Pancreas (tissue), 10 donors: ENCODE measurements around the gene ACTN4. TPM values are rescaled to one million over a fixed set of nuclear protein-coding genes. Genes with fewer than 3 reads are reported as not detected.

ENCODE experiments used
- ATAC-seq, 4 donors: fragments of 200-7000 bp; cut with Tn5 transposase; one replicate each; pipeline versions ENCODE4 v1.8.0 to v1.9.1; 2020; ENCODE audit warnings: mild to moderate bottlenecking in 4 of 4, moderate library complexity in 4 of 4
- DNase-seq, 6 donors: peaks; one replicate each; pipeline ENCODE4 v3.0.0-alpha.2; 2020
- FAIRE-seq: peaks from 2 replicates; lab custom pipeline; 2012; peaks lifted over from hg19 to GRCh38; lab: Jason Lieb, UNC
- H3K27ac ChIP-seq, 4 donors: fragments of 200-600 bp; sonication (generic); 1 replicate in 3 of 4; 2 replicates in 1 of 4; pipeline versions ENCODE4 v1.5.0 to v1.8.0; 2020
- H3K27me3 ChIP-seq, 4 donors: fragments of 200-600 bp; one replicate each; pipeline ENCODE4 v1.8.0; 2021
- H3K36me3 ChIP-seq, 3 donors: fragments of 200-600 bp; sonication (generic) in 1 of 3; one replicate each; pipeline versions ENCODE4 v1.5.0 to v1.8.0; 2020 to 2021
- H3K4me1 ChIP-seq, 3 donors: fragments of 200-600 bp; one replicate each; pipeline ENCODE4 v1.8.0; 2021
- H3K4me3 ChIP-seq, 4 donors: fragments of 200-600 bp; sonication (generic) in 2 of 4; one replicate each; pipeline versions ENCODE4 v1.5.0 to v1.8.0; 2020 to 2021
- H3K9me3 ChIP-seq, 4 donors: fragments of 200-600 bp; one replicate each; pipeline ENCODE4 v1.8.0; 2021
- CTCF ChIP-seq, 4 donors: fragments of 200-600 bp; sonication (generic) in 3 of 4; IDR thresholded peaks; one replicate each; pipeline versions ENCODE4 v1.5.0 to v1.8.0; 2021; ENCODE audit warnings: antibody characterized with exemption in 4 of 4
- WGBS, 2 donors: extraction: QIAGEN DNeasy Blood & Tissue Kit; methylation state at CpG; one replicate each; pipeline ENCODE4 v1.1.7; 2013; 5-methylcytosine and 5-hydroxymethylcytosine counted together
- intact Hi-C, 3 donors: fragments of 100-400 bp; cut with DNase I; formaldehyde crosslinking; loops; one replicate each; pipeline versions ENCODE4 v1.11.1 to v1.14.2; 2022
- polyA plus RNA-seq, 2 donors: library from polyadenylated mRNA; stranded (reverse); fragments of 200-250 nt; gene quantifications; one replicate each; pipeline ENCODE4 v1.2.3, GENCODE V29; 2013
- total RNA-seq, 6 donors: library from RNA; stranded (reverse); fragmentation: NEBNext Ultra II Directional in 4 of 6; extraction: Animal tissue kit (Norgen Biotek cat#: 25700) in 4 of 6; gene quantifications; one replicate each; pipeline versions ENCODE4 v1.2.1 to v1.2.4, GENCODE V29; 2021 to 2023
- donor health status: healthy with polysubstance abuse.
- donor health status: DM: no; HTN: no; CAD: no; lungs with moderate emphysema.
- donor health status: DM: no; HTN: no; CAD: no.
- donor health status: control.
- donor health status: control.
- donor health status: Bipolar disorder and iron deficiency.
- donor health status: DM: yes; HTN: yes; CAD: no.
- donor health status: DM: no; HTN: no; CAD: no.
- donor health status: DM: no; HTN: no; CAD: no.
- donor health status: DM: yes; HTN: yes; CAD: no.

The ACTN4 gene
- total and polyA plus RNA-seq, 8 donors, result 98.2 to 284 (median 187) TPM

DNA sequence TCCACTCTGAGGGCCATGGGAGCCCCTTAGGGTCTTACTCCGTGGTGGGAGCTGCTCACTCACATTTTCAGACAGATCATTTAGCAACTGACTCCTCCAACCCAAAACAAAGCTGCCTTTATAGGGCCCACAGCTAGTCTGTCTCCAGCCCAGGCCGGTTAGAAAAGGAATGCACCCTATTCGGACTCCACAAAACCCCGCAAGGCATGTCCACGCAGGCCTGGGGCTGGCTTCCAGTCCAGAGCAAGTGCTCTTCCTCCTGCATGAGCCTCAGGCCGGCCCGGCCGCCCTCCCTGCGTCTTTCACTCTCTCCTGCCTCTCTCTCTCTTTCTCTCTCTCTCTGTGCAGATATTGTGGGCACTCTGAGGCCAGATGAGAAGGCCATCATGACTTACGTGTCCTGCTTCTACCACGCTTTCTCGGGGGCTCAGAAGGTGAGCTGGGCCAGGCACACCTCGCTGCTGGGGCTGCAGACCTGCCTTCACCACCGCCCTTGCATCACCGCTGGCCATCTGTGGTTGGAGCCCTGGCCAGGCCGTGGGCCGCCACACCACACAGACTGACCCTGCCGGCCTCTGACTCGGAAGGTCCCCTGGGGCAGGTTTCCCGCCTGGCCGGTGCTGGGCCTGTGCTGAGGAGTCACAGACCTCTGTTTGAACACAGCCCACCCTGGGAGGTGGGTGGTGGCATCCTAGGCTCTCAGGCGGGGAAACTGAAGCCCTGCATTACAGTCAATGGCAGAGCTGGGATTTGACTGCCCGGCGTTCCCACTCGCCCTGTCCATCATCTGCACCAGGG is 63.7 kb downstream of the ACTN4 start:
- Histone ChIP-seq H3K4me1 (peaks cover 24 to 42% (median 31%) of the 10 kb centered on the region in 3 donors), H3K9me3 (no peaks in the 10 kb centered on the region), H3K4me3 (no peak overlapping the region), H3K27me3 (no peaks in the 10 kb centered on the region), H3K36me3 (peaks cover 14 to 52% (median 35%) of the 10 kb centered on the region in 3 donors), H3K27ac (peak overlapping the region in 2 of 4 donors; percentile 1 to 11)
- DNase-seq (no peak), FAIRE-seq (no peak), ATAC-seq (peak in 1 of 4 donors; percentile 1)
- no peak for TF ChIP-seq CTCF (IDR thresholded peaks at IDR 0.05)
- intact Hi-C loops, result loop anchor here in 1 of 3 donors (10.0 kb wide), 1 partner anchor 46 kb away; no protein-coding TSS in a partner anchor
- WGBS, 2 donors, result 82 to 85% methylated on average over 25 of the region's 25 CpGs

DNA sequence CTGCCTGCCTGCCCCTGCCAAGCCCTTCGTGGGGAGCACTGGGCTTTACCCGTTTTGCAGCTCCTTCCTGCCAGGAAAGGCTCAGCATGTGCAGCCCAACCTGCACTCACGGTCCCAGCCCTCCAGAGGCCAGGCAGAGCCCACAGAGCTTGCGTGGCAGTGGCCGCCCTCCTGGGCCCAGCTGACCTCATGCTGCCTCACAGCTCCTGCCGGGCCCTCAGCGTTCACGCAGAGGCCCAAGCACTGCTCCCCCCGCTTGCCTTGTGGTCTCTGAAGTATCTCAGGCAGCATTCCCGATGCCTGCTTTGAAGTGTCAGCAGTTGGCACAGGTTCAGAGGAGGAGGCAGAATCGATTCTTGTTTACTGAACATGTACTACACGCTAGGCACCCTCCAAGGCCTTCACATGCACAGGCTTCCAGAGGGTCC is 64.3 kb downstream of the ACTN4 start:
- H3K4me3 ChIP-seq, result no peak overlapping the region
- peak overlapping the region in 3 of 4 donors; percentile 1 to 11 (median 11) for H3K27ac ChIP-seq
- WGBS, 2 donors, result 31% methylated on average over 12 of the region's 12 CpGs
- ATAC-seq, result peak in 3 of 4 donors; percentile 2 to 19 (median 11)
- no peaks in the 10 kb centered on the region for H3K27me3 ChIP-seq
- peaks cover 24 to 40% (median 31%) of the 10 kb centered on the region in 3 donors for H3K4me1 ChIP-seq
- H3K36me3 ChIP-seq, result peaks cover 10 to 56% (median 35%) of the 10 kb centered on the region in 3 donors
- H3K9me3 ChIP-seq, result no peaks in the 10 kb centered on the region
- no peak for TF ChIP-seq CTCF (IDR thresholded peaks at IDR 0.05)
- FAIRE-seq, result no peak
- intact Hi-C loops, result loop anchor here in 1 of 3 donors (10.0 kb wide), 1 partner anchor 47 kb away; no protein-coding TSS in a partner anchor
- no peak for DNase-seq

GRCh38 chr19:38712161-38712748 is 64.8 kb downstream of the ACTN4 start:
- H3K9me3 ChIP-seq, result no peaks in the 10 kb centered on the region
- peak overlapping the region in 2 of 4 donors; percentile 11 to 22 for H3K27ac ChIP-seq
- WGBS, 2 donors, result 86 to 87% methylated on average over 15 of the region's 15 CpGs
- no peak overlapping the region for H3K4me3 ChIP-seq
- intact Hi-C loops, result loop anchor here in 1 of 3 donors (10.0 kb wide), 1 partner anchor 47 kb away; no protein-coding TSS in a partner anchor
- H3K36me3 ChIP-seq, result peaks cover 10 to 56% (median 31%) of the 10 kb centered on the region in 3 donors
- FAIRE-seq (no peak), ATAC-seq (no peak), DNase-seq (no peak)
- peaks cover 24 to 34% (median 31%) of the 10 kb centered on the region in 3 donors for H3K4me1 ChIP-seq
- no peaks in the 10 kb centered on the region for H3K27me3 ChIP-seq
- TF ChIP-seq CTCF (IDR thresholded peaks at IDR 0.05), result no peak

GRCh38 chr19:38713227-38713649 is 65.8 kb downstream of the ACTN4 start:
- 33 to 46% methylated on average over 19 of the region's 19 CpGs for WGBS, 2 donors
- no peak for TF ChIP-seq CTCF (IDR thresholded peaks at IDR 0.05)
- FAIRE-seq (no peak), DNase-seq (peak in 4 of 6 donors; percentile 48 to 73 (median 64)), ATAC-seq (peak; percentile 37 to 40 (median 39))
- Histone ChIP-seq H3K36me3 (peaks cover 7 to 60% (median 35%) of the 10 kb centered on the region in 3 donors), H3K9me3 (no peaks in the 10 kb centered on the region), H3K27me3 (no peaks in the 10 kb centered on the region), H3K4me3 (no peak overlapping the region), H3K27ac (peak overlapping the region in 2 of 4 donors; percentile 37 to 57), H3K4me1 (peaks cover 24 to 31% (median 29%) of the 10 kb centered on the region in 3 donors)
- intact Hi-C loops, result loop anchor here in 1 of 3 donors (10.0 kb wide), 1 partner anchor 48 kb away; no protein-coding TSS in a partner anchor
